Subcutaneous adipose tissue (tissue), 4 donors: ENCODE measurements around the gene COQ8B. TPM values are rescaled to one million over a fixed set of nuclear protein-coding genes. Genes with fewer than 3 reads are reported as not detected.

Experiments
- total RNA-seq, 4 donors: library from RNA; depleted of rRNA; stranded (reverse); fragments of >200 nt; gene quantifications; one replicate each; pipeline ENCODE4 v1.1.0, GENCODE V29; 2016
- TF ChIP-seq, protein P1 (sequence below): fragments of 450-650 bp; IDR thresholded peaks from one replicate; pipeline ENCODE4 v1.5.1; 2016; ENCODE audit warnings: low read depth, mild to moderate bottlenecking, control low read depth, antibody characterized with exemption, moderate library complexity

Gene COQ8B
- total RNA-seq, 4 donors from 2014 or later, result 16.5 to 32.2 (median 28.6) TPM

GRCh38 chr19:40681039-40681438, 35.6 kb downstream of the COQ8B start:
- TF ChIP-seq, protein P1, sequence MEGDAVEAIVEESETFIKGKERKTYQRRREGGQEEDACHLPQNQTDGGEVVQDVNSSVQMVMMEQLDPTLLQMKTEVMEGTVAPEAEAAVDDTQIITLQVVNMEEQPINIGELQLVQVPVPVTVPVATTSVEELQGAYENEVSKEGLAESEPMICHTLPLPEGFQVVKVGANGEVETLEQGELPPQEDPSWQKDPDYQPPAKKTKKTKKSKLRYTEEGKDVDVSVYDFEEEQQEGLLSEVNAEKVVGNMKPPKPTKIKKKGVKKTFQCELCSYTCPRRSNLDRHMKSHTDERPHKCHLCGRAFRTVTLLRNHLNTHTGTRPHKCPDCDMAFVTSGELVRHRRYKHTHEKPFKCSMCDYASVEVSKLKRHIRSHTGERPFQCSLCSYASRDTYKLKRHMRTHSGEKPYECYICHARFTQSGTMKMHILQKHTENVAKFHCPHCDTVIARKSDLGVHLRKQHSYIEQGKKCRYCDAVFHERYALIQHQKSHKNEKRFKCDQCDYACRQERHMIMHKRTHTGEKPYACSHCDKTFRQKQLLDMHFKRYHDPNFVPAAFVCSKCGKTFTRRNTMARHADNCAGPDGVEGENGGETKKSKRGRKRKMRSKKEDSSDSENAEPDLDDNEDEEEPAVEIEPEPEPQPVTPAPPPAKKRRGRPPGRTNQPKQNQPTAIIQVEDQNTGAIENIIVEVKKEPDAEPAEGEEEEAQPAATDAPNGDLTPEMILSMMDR, result no peak

DNA sequence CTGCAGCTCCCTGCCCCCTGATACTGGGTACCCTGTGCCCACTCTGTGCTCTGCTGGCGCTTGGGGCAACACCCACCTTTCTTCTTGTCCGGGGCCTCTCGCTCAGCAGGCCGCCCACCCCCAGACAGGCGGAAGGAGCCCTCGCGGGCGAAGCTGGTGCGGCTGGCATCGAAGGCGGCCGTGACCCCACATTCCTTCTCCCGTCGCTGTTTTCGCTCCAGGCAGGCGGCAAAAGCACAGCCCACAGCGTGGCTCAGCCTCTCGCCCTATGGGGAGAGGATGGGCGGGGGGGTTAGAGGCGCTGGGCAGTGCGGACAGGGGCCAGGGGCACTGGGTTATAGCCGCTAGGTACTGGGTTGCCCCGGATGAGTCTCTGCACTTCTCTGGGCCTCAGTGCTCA, 39.5 kb downstream of the COQ8B start:
- TF ChIP-seq, protein P1, result no peak

DNA sequence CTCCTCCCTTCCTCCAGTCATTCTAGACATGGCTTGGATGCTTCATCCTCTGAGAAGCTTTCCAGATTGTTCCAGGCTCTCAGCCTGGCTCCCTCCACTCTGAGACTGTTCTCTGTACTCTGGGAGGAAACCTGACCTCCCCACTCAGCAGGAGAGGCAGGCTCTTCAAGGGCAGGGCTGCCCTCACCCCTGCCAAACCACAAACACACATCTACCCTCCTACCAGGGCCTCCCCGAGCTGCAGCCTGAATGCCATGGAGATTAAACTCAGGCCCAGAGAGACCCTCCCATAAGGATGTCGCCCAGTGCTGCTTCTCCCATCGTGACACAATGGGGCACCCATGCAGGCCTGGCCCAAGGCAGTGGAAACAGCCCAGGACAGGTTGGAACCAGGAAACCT, 42.4 kb downstream of the COQ8B start:
- TF ChIP-seq, protein P1, result no peak

- TF ChIP-seq, protein P1, result no peak
Observed at GRCh38 chr19:40673397-40673796, 43.3 kb downstream of the COQ8B start.

GRCh38 chr19:40672573-40673299, 44.0 kb downstream of the COQ8B start:
- TF ChIP-seq, protein P1, result no peak

- TF ChIP-seq, protein P1, result no peak
Observed at GRCh38 chr19:40672038-40672437, 44.6 kb downstream of the COQ8B start.

DNA sequence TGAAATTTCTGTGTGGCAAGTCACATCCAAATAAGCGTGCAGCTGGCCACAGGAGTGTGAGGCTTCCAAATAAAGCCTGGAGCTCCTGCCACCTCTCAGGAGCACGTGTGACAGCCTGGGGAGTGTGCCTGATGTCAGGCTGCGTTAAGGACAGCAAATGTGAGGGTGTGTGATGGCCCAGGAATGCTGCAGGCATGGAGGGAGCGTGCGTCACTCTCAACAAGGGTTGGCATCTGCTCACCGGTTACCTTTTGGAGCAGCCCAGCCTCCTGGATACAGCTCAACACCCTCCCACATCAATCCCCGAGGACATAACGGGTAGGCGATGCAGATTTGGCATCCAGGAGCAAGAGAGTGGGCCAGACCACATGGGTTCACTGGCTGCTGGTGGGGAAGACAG, 45.3 kb downstream of the COQ8B start:
- TF ChIP-seq, protein P1, result no peak
